SW480 (cell line): ENCODE results near the gene AOPEP.
A peak's percentile ranks its signal among the peaks of the same experiment; 100 is the strongest.

Source experiments
- DNase-seq: peaks from one replicate; pipeline ENCODE4 v3.0.0-alpha.2; 2016; ENCODE audit warnings: low spot score

Gene AOPEP

DNA sequence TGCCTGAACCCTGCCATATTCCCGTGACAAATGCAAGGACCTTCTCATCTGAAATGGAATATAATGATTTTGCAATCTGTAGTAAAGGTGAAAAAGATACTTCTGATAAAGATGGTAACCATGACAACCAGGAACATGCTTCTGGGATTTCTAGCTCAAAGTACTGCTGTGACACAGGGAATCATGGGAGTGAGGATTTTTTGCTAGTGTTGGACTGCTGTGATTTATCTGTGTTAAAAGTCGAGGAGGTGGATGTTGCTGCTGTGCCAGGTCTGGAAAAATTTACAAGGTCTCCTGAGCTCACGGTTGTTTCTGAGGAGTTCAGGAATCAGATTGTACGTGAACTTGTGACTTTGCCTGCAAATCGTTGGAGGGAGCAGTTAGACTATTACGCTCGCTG is 33.5 kb downstream of the AOPEP start:
- DNase-seq: no peak

GRCh38 chr9:94760660-94761059 is 34.2 kb downstream of the AOPEP start:
- no peak for DNase-seq

- DNase-seq: no peak
Observed at GRCh38 chr9:94761481-94761880, 35.0 kb downstream of the AOPEP start.

DNA sequence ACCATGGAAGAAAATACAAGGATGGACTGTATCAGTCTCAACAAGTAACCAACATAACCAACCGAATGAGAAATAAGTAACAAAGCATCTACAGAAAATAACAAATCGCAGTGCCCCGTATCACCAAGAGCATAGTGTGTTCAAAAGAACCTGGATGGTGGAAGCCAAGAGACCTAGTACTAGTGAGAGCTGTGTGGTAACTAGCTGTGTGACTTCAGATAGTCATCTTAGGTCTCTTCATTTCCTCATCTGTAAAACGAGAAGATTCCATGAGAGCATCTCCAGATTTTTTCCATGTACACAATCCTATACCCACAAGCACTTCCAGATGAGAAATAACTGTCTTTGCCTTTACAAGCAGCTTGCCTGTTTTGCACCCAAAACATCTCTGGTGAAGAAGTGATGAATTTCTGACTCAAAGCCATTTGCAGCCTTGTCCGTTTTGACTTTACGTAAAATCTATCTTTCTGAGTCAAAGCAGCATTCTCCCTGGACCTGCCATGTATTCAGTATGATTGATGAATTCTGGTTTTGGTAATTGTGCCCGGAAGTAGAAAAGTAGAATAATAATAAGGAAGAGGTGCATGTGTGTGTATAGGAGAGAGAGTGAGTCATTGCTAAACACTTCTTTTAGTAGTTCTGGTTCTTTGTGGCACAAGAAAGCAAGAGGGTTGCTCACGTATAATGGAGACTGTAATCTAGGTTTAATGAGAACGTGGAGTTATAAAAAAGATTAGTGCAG is 41.0 kb downstream of the AOPEP start:
- DNase-seq: no peak

DNA sequence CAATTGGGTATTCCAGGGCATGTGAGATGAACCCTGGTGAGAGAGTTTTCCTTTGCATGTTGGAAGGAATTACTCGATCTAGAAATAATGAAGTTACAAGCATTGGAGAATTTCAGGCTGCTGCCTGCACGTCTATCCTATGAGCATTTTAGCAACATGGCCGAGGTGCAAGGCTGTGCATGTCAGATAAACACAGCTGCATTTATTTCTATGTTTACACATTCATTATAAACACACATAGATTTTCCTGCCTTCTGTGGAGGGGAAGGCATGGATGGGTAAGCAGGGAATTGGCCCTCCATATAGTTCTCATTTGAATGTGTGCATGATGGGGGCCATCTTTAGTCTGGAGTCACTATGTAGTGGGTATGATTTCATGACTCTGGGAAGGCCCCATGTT is 42.3 kb downstream of the AOPEP start:
- DNase-seq: no peak

- no peak for DNase-seq
Observed at GRCh38 chr9:94770334-94770733, 43.8 kb downstream of the AOPEP start.

DNA sequence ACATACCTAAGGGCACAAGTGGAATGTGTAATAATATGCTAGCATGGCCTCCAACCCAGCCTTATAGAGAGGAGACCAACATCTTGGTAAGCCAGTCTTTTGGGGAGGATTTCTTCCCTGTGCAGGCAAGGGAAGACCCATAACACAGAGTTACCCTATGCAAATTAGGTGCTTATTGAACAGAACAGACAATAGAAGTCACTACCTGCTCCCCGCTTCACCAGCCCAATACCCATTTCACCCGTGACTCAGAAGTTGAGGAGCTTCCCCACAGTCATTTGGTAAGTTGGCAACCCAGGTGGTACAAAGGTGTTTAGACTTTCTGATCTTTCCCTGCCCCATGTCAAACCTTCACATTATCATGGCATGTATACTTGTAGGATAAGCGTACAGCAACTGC is 44.6 kb downstream of the AOPEP start:
- no peak for DNase-seq

DNA sequence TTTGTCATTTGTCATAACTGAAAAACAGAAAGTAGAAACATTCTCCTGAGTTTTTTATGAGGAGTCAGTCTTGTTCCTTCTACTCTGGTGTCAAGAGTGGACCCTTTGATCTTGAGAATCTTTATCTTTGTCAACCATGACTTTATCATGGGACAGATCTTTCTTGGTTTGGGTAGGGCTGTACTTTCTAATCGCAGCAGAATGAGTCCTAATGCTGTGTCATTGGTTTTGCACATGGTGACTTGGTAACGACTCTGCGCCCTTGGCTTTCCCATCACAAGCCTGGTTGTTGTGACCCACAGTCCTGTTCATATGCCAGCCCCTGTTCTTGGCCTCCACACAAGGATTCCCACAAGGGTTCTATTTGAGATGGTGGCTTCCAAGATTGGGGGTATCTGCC is 45.6 kb downstream of the AOPEP start:
- DNase-seq: no peak

- DNase-seq: no peak
Observed at GRCh38 chr9:94772639-94773303, 46.3 kb downstream of the AOPEP start.

- DNase-seq: no peak
Observed at GRCh38 chr9:94773655-94774054, 47.2 kb downstream of the AOPEP start.

- DNase-seq: no peak
Observed at GRCh38 chr9:94778013-94778412, 51.5 kb downstream of the AOPEP start.

- no peak for DNase-seq
Observed at GRCh38 chr9:94779031-94779430, 52.5 kb downstream of the AOPEP start.

GRCh38 chr9:94779693-94780290 is 53.3 kb downstream of the AOPEP start:
- DNase-seq: no peak

DNA sequence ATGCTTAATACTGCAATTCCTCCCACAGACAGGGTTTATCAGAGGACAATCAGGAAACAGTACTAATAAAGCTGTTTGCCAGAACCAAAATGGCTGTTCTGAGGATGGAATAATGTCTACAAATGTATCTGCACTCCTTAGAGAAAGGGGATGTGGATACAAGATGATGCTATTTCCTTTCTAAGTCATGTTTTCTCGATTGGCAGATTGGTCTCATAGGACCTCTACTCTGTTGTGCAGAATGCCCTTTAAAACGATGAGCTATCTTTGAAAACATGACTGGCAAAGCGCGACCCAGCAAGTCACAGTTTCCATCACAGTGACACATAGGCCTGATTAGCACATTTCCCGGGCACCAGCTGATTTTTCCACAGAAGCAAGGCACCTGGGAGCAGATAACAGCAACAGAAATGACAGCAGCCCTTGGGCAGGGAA is 54.0 kb downstream of the AOPEP start:
- DNase-seq: no peak

DNA sequence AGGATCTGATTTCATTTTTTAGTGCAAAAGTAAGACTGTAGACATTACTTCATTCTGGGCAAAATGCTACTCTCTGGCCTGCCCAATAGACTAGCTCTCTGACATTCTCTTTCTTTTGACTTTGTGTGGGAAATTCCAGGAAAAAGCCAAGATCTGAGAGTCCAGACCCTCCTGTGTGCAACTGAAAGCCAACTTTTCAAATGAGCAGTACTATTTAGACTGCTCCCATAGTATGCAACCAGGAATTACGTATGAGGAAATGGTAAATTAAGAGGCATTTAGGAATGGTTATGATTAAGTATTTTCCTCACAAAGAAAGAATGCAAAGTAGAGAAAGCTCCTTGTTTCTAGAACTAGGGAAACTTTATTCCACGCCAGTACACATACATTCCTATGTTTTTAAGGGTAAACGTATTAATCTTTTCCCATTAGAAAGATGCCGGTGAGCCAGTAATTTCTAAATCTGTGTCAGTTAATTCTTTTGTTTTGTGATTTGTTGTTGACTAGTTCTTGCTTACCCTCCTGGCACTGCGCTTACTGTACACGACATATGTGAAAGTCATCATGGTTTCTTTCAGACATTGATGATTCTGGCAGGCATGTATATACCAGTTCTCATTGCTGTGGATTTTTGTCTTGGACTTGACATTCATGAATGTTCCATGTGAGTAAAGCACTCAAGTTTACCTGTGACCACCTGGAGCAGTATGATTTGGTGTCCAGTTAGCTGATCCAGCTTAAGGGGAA is 56.0 kb downstream of the AOPEP start:
- no peak for DNase-seq

DNA sequence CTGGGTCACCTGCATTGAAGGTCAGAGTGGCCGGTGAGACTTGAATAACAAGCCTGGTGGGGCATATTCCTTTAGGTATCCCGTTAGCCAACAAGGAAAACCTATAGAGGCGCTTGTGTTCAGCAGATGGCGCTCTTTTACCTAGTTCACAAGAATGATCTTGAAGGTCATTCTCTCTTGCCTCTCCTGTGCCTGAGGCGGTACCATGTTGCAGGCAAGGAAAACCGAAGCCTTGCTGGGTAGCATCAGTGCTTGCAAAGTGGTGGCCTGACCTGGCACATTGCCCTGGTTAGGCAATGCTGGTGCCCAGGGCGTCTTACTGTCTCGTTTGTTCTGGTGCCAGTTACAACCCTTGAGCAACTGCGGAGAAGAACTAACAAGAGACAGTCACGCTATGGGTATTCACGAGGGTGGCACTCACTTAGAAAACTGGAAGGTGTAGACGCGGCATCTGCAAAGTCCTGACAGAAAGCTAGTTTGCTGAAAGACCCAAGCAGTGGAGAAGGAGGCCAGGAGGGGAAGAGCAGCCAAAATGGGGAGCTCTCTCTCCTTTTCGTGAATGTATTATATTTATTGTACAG is 56.7 kb downstream of the AOPEP start:
- DNase-seq: peak; percentile 91

DNA sequence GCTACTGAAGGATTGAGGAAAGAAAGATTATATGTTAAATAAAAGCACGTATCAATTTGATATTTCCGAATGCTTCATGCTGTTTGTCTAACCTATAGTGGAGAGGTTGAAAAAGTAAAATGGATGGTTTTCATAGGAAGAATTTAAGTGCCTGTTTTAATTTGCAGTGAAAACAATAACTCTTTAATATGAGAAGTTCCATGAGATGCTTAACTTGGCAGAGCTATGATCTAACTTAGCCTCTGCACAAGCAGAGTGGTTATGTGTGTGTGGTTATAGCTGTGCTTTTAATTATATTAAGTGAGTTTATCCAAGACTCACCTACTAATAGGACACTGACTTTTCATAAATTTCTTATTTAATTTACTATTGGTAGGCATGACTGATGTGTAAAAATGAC is 57.4 kb downstream of the AOPEP start:
- DNase-seq: no peak

GRCh38 chr9:94785215-94786169 is 59.0 kb downstream of the AOPEP start:
- DNase-seq: no peak

DNA sequence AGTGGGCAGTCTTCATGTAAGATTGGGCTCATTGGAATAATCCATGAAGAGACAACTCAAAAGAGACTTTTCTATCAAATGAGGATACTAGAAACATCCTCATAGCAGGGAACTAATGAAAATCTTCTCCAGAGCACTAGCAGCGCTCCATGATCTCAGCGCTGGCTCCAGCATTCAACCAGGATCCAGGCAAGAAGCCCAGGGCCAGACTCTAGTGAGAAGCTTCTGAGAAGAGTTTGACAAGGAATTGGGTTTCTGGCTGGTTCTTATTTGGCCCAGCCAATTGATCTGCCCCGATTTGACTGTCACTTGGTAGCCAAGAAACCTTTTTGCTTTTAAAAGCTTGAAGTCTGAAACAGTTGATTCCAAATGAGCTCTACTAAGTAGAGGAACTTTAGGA is 60.1 kb downstream of the AOPEP start:
- DNase-seq: no peak

DNA sequence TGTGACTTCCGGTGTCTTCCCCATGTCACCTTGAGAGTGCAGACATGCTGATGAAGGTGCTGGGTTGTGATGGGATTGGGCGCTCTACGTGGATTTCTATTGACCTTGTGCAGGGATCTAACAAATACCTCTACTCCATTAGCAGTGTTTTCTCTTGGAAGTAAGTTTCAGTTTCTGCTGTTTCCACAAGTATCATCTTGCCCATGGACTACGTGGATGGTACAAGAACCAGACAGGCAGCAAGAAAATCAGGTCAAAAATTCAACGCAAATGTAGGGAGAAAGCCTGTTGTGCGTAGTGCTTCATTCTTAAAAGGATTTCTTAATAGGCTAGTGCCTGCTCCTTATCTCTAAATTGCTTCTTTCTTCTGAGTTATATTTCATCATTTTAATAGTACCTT is 60.8 kb downstream of the AOPEP start:
- no peak for DNase-seq

DNA sequence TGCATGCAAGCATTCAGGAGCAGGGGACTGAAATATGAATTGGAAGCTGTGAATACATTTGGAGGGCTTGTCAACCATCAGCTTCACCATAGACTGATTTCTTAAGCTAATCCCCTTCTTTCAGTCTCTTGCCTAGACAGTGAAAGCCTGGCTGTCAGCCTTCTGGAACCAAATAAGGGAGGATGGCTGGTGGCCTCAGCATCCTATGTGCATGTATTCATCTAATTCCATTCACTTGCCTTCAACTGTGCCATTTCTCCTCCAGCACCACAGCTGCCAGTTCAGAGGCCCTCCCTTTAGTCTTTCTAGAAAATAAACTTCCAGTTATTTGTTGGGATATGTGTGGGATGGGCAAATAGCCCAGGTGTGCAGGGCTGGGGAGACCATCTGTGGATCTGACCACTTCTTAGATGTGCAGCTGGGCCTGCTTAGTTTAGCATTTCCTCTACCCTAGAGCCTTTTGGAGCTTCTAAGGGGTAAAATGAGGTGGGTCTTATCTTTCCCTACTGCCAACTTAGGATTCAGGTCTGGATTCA is 62.1 kb downstream of the AOPEP start:
- no peak for DNase-seq
